ENCODE measurements around the gene EVC2. TPM values are rescaled to one million over a fixed set of nuclear protein-coding genes. Genes with fewer than 3 reads are reported as not detected.

EVC2 gene
- total and polyA plus RNA-seq, 2 donors (not counting 1 experiment from before 2014, with no cell fraction given) = 1.1 TPM; not detected in 1

DNA sequence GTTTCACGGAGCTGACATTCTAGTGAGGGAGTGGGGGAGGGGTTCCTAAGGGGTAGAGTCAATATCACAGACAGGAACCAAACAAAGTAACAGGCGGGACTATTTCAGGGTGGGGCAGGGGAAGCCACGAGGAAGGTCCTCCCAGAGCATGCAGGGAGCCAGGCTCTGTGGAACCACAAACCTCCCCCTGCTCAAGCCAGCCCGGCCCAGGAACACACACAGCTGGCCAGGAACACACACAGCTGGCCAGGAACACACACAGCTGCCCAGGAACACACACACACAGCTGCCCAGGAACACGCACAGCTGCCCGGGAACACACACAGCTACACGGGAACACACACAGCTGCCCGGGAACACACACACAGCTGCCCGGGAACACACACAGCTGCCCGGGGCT, 24.8 kb downstream of the EVC2 start:
- H3K4me2 ChIP-seq (replicated peaks; ENCODE audit: low read depth, low read length, poor library complexity, severe bottlenecking) = no peak overlapping the region
- no peak overlapping the region for H3K9ac ChIP-seq (ENCODE audit: low read length)
- ATAC-seq (ENCODE audit: low read depth) = no peak
- H3K4me1 ChIP-seq (ENCODE audit: control insufficient read depth in 2 of 2, insufficient read depth in 2 of 2, low read length in 2 of 2) = no peaks in the 10 kb centered on the region
- no peaks in the 10 kb centered on the region for H3K79me2 ChIP-seq (ENCODE audit: control insufficient read depth, insufficient read depth, low read length)
- CTCF ChIA-PET = no interaction called here
- H3K9me3 ChIP-seq (ENCODE audit: control extremely low read depth in 1 of 3, control insufficient read depth in 2 of 3, insufficient read depth in 1 of 3, low read length in 2 of 3) = peaks cover 0 to 15% (median 0%) of the 10 kb centered on the region in 3 donors
- H2AFZ ChIP-seq (ENCODE audit: insufficient read depth, low read depth, low read length, poor library complexity, severe bottlenecking) = no peak overlapping the region
- H3K36me3 ChIP-seq (replicated peaks in 1 of 2; ENCODE audit: control extremely low read depth in 1 of 2, control insufficient read depth in 1 of 2, extremely low read depth in 1 of 2, insufficient read depth in 2 of 2, low read length in 1 of 2) = no peaks in the 10 kb centered on the region
- no peak for DNase-seq
- WGBS (ENCODE audit: insufficient coverage) = 74% methylated on average over 10 of the region's 10 CpGs
- POLR2A ChIA-PET = no interaction called here
- H4K20me1 ChIP-seq (ENCODE audit: control insufficient read depth, insufficient read depth, low read length, poor library complexity, severe bottlenecking) = no peaks in the 10 kb centered on the region
- intact Hi-C loops (cut with micrococcal nuclease) = no loop called here
- no peaks in the 10 kb centered on the region for H3K27me3 ChIP-seq (replicated peaks in 1 of 4; ENCODE audit: control extremely low read depth in 1 of 4, control insufficient read depth in 3 of 4, insufficient read depth in 4 of 4, low read length in 3 of 4)
- no peak for TF ChIP-seq EZH2 (IDR thresholded peaks at IDR 0.05; ENCODE audit: borderline replicate concordance, insufficient read depth, low read depth, low read length, poor library complexity, severe bottlenecking)
- TF ChIP-seq, protein P1, sequence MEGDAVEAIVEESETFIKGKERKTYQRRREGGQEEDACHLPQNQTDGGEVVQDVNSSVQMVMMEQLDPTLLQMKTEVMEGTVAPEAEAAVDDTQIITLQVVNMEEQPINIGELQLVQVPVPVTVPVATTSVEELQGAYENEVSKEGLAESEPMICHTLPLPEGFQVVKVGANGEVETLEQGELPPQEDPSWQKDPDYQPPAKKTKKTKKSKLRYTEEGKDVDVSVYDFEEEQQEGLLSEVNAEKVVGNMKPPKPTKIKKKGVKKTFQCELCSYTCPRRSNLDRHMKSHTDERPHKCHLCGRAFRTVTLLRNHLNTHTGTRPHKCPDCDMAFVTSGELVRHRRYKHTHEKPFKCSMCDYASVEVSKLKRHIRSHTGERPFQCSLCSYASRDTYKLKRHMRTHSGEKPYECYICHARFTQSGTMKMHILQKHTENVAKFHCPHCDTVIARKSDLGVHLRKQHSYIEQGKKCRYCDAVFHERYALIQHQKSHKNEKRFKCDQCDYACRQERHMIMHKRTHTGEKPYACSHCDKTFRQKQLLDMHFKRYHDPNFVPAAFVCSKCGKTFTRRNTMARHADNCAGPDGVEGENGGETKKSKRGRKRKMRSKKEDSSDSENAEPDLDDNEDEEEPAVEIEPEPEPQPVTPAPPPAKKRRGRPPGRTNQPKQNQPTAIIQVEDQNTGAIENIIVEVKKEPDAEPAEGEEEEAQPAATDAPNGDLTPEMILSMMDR (IDR thresholded peaks at IDR 0.05) = no peak
- peaks cover 2% of the 10 kb centered on the region for H3K9me3 Mint-ChIP-seq (ENCODE audit: insufficient read depth)
- no peak overlapping the region for H3K4me3 ChIP-seq (ENCODE audit: control extremely low read depth in 1 of 5, extremely low read depth in 1 of 5, insufficient read depth in 1 of 5, low read depth in 2 of 5, low read length in 4 of 5)
- no peaks in the 10 kb centered on the region for H3K27me3 Mint-ChIP-seq
- no peak overlapping the region for H3K4me3 Mint-ChIP-seq
- no peaks in the 10 kb centered on the region for H3K4me1 Mint-ChIP-seq
- no peak overlapping the region for H3K27ac ChIP-seq (ENCODE audit: low read length in 2 of 2)
- H3K27ac Mint-ChIP-seq = no peak overlapping the region

GRCh38 chr4:5678977-5679376, 29.4 kb downstream of the EVC2 start:
- Histone ChIP-seq H3K9me3 (ENCODE audit: control extremely low read depth in 1 of 3, control insufficient read depth in 2 of 3, insufficient read depth in 1 of 3, low read length in 2 of 3) (peaks cover 0 to 10% (median 0%) of the 10 kb centered on the region in 3 donors), H3K4me2 (replicated peaks; ENCODE audit: low read depth, low read length, poor library complexity, severe bottlenecking) (no peak overlapping the region), H3K4me3 (ENCODE audit: control extremely low read depth in 1 of 5, extremely low read depth in 1 of 5, insufficient read depth in 1 of 5, low read depth in 2 of 5, low read length in 4 of 5) (no peak overlapping the region), H3K79me2 (ENCODE audit: control insufficient read depth, insufficient read depth, low read length) (no peaks in the 10 kb centered on the region), H2AFZ (ENCODE audit: insufficient read depth, low read depth, low read length, poor library complexity, severe bottlenecking) (no peak overlapping the region), H3K27me3 (replicated peaks in 1 of 4; ENCODE audit: control extremely low read depth in 1 of 4, control insufficient read depth in 3 of 4, insufficient read depth in 4 of 4, low read length in 3 of 4) (no peaks in the 10 kb centered on the region), H3K9ac (ENCODE audit: low read length) (no peak overlapping the region), H4K20me1 (ENCODE audit: control insufficient read depth, insufficient read depth, low read length, poor library complexity, severe bottlenecking) (no peaks in the 10 kb centered on the region), H3K36me3 (replicated peaks in 1 of 2; ENCODE audit: control extremely low read depth in 1 of 2, control insufficient read depth in 1 of 2, extremely low read depth in 1 of 2, insufficient read depth in 2 of 2, low read length in 1 of 2) (no peaks in the 10 kb centered on the region), H3K4me1 (ENCODE audit: control insufficient read depth in 2 of 2, insufficient read depth in 2 of 2, low read length in 2 of 2) (no peaks in the 10 kb centered on the region), H3K27ac (ENCODE audit: low read length in 2 of 2) (no peak overlapping the region)
- intact Hi-C loops (cut with micrococcal nuclease) = no loop called here
- Mint-ChIP-seq H3K27me3 (no peaks in the 10 kb centered on the region), H3K4me1 (no peaks in the 10 kb centered on the region), H3K27ac (no peak overlapping the region), H3K4me3 (no peak overlapping the region), H3K9me3 (ENCODE audit: insufficient read depth) (no peaks in the 10 kb centered on the region)
- WGBS (ENCODE audit: insufficient coverage) = 98% methylated on average over 4 of the region's 10 CpGs
- no peak for DNase-seq
- POLR2A ChIA-PET = no interaction called here
- ATAC-seq (ENCODE audit: low read depth) = no peak
- no peak for TF ChIP-seq EZH2 (IDR thresholded peaks at IDR 0.05; ENCODE audit: borderline replicate concordance, insufficient read depth, low read depth, low read length, poor library complexity, severe bottlenecking)
- TF ChIP-seq, protein P1 (IDR thresholded peaks at IDR 0.05) = no peak
- CTCF ChIA-PET = no interaction called here
